Spleen (tissue), 7 donors: ENCODE measurements around the gene PELI2.

ENCODE experiments used
- POLR2AphosphoS5 ChIP-seq, 3 donors: sonication (generic); formaldehyde crosslinking; IDR thresholded peaks; one replicate each; pipeline ENCODE4 v1.5.1; 2017; ENCODE audit warnings: antibody characterized with exemption in 3 of 3
- TF ChIP-seq, protein P1 (sequence below), 11 experiments: fragments of 200-600 bp in 7 of 11; fragments of 450-650 bp in 4 of 11; sonication (generic) in 4 of 11; IDR thresholded peaks in 8 of 11; conservative IDR thresholded peaks in 3 of 11; 1 replicate in 7 of 11; 2 replicates in 4 of 11; pipeline versions ENCODE4 v1.4.0 to v1.8.0; 2016 to 2021; ENCODE audit warnings: antibody characterized with exemption in 11 of 11, inconsistent platforms in 4 of 11, mild to moderate bottlenecking in 1 of 11
- donor health status: DM: no; HTN: no; CAD: no; lungs with moderate emphysema.
- donor health status: DM: no; HTN: no; CAD: no.
- donor health status: DM: no; HTN: no; CAD: no.

DNA sequence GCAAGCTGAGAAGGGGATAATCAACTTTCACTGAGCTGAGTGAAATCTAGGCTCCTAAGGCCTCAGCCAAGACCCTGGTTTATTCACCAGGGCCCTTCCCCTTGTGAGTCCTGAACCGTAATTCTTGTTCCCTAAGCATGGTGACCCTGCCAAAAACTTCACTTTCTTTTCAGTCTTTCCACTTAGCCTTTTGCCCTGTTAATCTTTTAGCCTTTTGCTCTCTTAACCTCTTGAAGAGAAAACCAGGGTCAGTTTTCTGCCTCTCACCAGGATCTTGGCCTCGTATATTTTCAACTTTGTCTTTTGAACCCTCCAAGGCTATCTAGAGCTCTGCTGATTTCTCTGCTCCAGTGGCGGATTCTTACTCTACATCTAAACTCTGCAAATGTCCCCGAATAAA, 191.0 kb downstream of the PELI2 start:
- TF ChIP-seq POLR2AphosphoS5 (IDR thresholded peaks at IDR 0.05) = no peak
- TF ChIP-seq, protein P1, sequence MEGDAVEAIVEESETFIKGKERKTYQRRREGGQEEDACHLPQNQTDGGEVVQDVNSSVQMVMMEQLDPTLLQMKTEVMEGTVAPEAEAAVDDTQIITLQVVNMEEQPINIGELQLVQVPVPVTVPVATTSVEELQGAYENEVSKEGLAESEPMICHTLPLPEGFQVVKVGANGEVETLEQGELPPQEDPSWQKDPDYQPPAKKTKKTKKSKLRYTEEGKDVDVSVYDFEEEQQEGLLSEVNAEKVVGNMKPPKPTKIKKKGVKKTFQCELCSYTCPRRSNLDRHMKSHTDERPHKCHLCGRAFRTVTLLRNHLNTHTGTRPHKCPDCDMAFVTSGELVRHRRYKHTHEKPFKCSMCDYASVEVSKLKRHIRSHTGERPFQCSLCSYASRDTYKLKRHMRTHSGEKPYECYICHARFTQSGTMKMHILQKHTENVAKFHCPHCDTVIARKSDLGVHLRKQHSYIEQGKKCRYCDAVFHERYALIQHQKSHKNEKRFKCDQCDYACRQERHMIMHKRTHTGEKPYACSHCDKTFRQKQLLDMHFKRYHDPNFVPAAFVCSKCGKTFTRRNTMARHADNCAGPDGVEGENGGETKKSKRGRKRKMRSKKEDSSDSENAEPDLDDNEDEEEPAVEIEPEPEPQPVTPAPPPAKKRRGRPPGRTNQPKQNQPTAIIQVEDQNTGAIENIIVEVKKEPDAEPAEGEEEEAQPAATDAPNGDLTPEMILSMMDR (IDR thresholded peaks at IDR 0.05 in 8 of 11, conservative IDR thresholded peaks at IDR 0.05 in 3 of 11) = no peak
